Measurements from ENCODE around the gene ARL11.

DNA sequence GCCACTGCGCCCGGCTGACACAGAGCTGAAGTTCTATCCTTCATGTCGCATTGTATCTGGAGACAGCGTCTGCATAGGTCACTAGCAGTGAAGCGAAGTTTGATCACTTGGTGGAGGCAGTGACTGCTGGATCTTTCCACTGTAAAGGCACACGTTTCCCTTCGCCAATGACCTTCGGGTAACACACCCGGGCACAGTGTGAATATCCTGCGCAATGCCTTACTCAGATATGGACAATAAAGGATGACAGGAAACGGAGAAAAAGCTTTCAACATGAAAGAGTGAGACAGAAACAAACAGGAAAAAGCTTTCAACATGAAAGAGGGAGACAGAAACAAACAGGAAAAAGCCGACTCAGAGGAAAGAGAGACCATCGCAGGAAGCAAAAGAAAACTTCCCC, 17.1 kb downstream of the ARL11 start:
- TF ChIP-seq, protein P1, sequence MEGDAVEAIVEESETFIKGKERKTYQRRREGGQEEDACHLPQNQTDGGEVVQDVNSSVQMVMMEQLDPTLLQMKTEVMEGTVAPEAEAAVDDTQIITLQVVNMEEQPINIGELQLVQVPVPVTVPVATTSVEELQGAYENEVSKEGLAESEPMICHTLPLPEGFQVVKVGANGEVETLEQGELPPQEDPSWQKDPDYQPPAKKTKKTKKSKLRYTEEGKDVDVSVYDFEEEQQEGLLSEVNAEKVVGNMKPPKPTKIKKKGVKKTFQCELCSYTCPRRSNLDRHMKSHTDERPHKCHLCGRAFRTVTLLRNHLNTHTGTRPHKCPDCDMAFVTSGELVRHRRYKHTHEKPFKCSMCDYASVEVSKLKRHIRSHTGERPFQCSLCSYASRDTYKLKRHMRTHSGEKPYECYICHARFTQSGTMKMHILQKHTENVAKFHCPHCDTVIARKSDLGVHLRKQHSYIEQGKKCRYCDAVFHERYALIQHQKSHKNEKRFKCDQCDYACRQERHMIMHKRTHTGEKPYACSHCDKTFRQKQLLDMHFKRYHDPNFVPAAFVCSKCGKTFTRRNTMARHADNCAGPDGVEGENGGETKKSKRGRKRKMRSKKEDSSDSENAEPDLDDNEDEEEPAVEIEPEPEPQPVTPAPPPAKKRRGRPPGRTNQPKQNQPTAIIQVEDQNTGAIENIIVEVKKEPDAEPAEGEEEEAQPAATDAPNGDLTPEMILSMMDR (IDR thresholded peaks at IDR 0.05; ENCODE audit: insufficient read depth, low read depth, low read length): no peak
- TF ChIP-seq EZH2 (IDR thresholded peaks at IDR 0.05; ENCODE audit: insufficient read depth, low read length): no peak

Data from astrocyte (in vitro differentiated cells and primary cell).